Subcutaneous abdominal adipose tissue (tissue), 5 donors: ENCODE data around the gene OR1J2.
"Not testable (repeated sequence)": the region's sequence is repeated elsewhere in the genome, so short reads cannot be mapped to it uniquely, and the experiment has no call there.

Source experiments
- H3K27ac ChIP-seq: one replicate; pipeline ENCODE4 v1.7.0; 2013; ENCODE audit warnings: low read depth, mild to moderate bottlenecking, inconsistent platforms, low read length, moderate library complexity
- H3K27me3 ChIP-seq, 5 donors: one replicate each; pipeline ENCODE4 v1.7.0; 2013; ENCODE audit warnings: low read length in 5 of 5, inconsistent platforms in 1 of 5; ENCODE audit not compliant: control insufficient read depth in 5 of 5, insufficient read depth in 4 of 5
- H3K36me3 ChIP-seq, 5 donors: one replicate each; pipeline ENCODE4 v1.7.0; 2013; ENCODE audit warnings: low read length in 5 of 5; ENCODE audit not compliant: control insufficient read depth in 5 of 5, insufficient read depth in 5 of 5
- H3K4me1 ChIP-seq, 5 donors: one replicate each; pipeline ENCODE4 v1.7.0; 2013; ENCODE audit warnings: low read length in 5 of 5, mild to moderate bottlenecking in 3 of 5, moderate library complexity in 1 of 5; ENCODE audit not compliant: control insufficient read depth in 5 of 5, insufficient read depth in 5 of 5
- H3K4me3 ChIP-seq, 5 donors: one replicate each; pipeline ENCODE4 v1.7.0; 2013; ENCODE audit warnings: low read length in 5 of 5, low read depth in 1 of 5
- H3K9ac ChIP-seq, 5 donors: one replicate each; pipeline ENCODE4 v1.7.0; 2013; ENCODE audit warnings: low read length in 5 of 5, mild to moderate bottlenecking in 4 of 5, moderate library complexity in 3 of 5
- H3K9me3 ChIP-seq, 5 donors: one replicate each; pipeline ENCODE4 v1.7.0; 2013; ENCODE audit warnings: low read length in 5 of 5; ENCODE audit not compliant: control insufficient read depth in 5 of 5
- donor health status: healthy.
- donor health status: healthy.
- donor health status: healthy.
- donor health status: healthy.
- donor health status: healthy.

Gene OR1J2

DNA sequence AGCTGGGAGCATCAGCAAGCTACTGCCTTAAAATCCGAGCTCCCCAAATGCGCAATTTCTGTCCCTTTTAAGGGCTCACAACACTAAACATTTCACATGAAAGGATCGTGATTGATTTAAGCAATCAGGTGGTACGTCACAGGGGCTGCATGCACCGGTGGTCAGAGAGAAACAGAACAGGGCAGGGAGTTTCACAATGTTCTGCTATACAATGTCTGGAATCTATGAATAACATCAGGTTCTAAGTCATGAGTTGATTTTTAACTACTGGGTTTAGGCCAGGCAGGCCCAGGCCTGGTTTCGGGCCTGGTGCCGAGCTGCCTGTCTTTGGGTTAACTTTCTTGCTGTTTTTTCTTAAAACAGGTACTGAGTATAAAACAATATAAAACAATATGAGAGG is 26.5 kb downstream of the OR1J2 start:
- H3K9me3 ChIP-seq, H3K27ac ChIP-seq, H3K4me1 ChIP-seq, H3K36me3 ChIP-seq, H3K9ac ChIP-seq, H3K4me3 ChIP-seq, H3K27me3 ChIP-seq: not testable (repeated sequence)

DNA sequence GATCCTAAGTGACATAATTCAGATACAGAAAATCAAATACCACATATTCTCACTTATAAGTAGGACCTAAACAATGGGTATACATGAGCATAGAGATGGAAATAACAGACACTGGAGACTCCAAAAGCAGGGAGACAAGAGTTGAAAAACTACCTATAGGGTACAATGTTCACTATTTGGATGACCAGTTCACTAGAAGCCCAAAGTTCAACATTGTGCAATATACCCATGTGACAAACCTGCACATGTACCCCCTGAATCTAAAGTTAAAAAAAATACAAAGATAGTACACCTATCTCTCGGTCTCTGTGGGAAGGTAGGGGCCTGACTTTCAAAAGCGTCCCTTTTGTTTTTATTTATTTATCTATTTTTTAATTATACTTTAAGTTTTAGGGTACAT is 28.2 kb downstream of the OR1J2 start:
- H3K9me3 ChIP-seq = peaks cover 0 to 7% (median 4%) of the 10 kb centered on the region in 5 donors
- no peaks in the 10 kb centered on the region for H3K36me3 ChIP-seq
- H3K4me1 ChIP-seq = no peaks in the 10 kb centered on the region
- no peak overlapping the region for H3K27ac ChIP-seq
- no peaks in the 10 kb centered on the region for H3K27me3 ChIP-seq
- no peak overlapping the region for H3K9ac ChIP-seq
- no peak overlapping the region for H3K4me3 ChIP-seq

DNA sequence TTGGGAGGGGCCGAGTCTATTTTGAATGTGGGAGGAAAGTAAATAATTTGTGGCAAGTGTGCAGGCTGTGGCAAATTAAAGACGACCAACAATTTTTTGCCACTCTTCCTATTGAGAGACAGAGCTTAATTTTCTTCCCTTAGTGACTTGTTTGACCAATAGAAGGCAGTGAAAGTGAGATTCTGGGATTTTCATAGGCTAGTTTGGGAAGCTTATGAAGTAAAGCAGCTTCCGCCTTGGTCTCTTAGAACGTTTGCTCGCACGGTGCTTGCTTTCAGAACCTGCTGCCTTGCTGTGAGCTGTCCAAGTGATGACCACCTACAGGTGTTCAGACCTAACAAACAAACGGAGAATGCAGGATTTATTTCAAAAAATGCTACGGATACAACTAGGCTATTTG is 35.6 kb downstream of the OR1J2 start:
- H3K4me3 ChIP-seq = no peak overlapping the region
- no peaks in the 10 kb centered on the region for H3K27me3 ChIP-seq
- no peaks in the 10 kb centered on the region for H3K36me3 ChIP-seq
- H3K9ac ChIP-seq = no peak overlapping the region
- no peak overlapping the region for H3K27ac ChIP-seq
- H3K4me1 ChIP-seq = no peaks in the 10 kb centered on the region
- H3K9me3 ChIP-seq = peaks cover 0 to 4% (median 0%) of the 10 kb centered on the region in 5 donors

DNA sequence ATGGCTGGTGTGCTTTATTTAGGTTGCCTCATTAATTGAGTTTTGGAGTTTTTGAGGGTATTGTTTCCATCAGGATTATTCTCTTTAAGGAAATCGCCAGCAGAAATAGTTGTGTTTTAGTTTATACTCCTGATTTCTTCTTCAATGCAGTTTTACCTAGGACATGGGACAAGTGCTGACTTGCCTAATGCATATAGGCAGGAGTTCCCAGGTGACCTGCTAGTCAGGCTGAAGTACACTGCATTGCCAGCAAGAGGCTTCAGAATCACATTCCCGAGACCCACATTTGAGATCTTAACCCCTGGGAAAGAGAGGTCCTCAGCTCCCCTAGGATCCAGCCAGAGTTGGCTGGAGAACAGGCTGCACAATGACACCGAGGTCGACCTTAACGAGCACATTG is 40.8 kb downstream of the OR1J2 start:
- H3K9me3 ChIP-seq = peaks cover 0 to 4% (median 0%) of the 10 kb centered on the region in 5 donors
- no peak overlapping the region for H3K27ac ChIP-seq
- H3K27me3 ChIP-seq = peaks cover 0 to 7% (median 0%) of the 10 kb centered on the region in 5 donors
- H3K4me3 ChIP-seq = no peak overlapping the region
- H3K36me3 ChIP-seq = no peaks in the 10 kb centered on the region
- no peaks in the 10 kb centered on the region for H3K4me1 ChIP-seq
- peak overlapping the region in 1 of 5 donors; percentile 16 for H3K9ac ChIP-seq

DNA sequence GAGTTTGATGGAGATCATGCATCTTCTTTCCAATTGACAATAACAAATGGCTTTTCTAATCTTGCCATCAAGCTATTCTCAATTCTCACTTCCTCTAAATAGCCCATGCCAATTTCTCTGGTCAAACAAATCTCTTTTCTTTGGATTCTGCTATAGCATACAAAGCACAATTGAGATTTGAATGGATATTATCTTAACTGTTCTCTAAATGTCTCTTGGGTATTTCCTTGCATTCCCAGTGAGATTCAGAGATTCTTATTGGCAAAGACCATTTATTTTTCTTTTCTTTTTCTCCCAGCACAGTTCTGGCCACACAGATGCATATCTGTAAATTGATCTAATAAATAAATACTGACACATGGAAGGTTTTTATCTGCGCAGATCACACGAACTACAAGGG is 42.2 kb downstream of the OR1J2 start, which contains the start of gene OR1N2:
OR1N2 (plus strand) TSS at position 301 of the 400 bp plus-strand sequence. CDS start 100 bp downstream, outside the sequence.
- H3K9ac ChIP-seq = no peak within 1 kb of the TSS
- peaks cover 0 to 4% (median 0%) of the 10 kb centered on the region in 5 donors for H3K9me3 ChIP-seq
- H3K36me3 ChIP-seq = no peaks in the 10 kb centered on the region
- H3K4me1 ChIP-seq = no peaks in the 10 kb centered on the region
- H3K27me3 ChIP-seq = peaks cover 0 to 7% (median 0%) of the 10 kb centered on the region in 5 donors
- H3K27ac ChIP-seq = no peak within 1 kb of the TSS
- H3K4me3 ChIP-seq = no peak within 1 kb of the TSS
